Endothelial cell of umbilical vein (primary cell): ENCODE measurements around the gene SRP14. TPM values are rescaled to one million over a fixed set of nuclear protein-coding genes. Genes with fewer than 3 reads are reported as not detected.
"Not testable (repeated sequence)": the region's sequence is repeated elsewhere in the genome, so short reads cannot be mapped to it uniquely, and the experiment has no call there.

Experiments used
- BruUV-seq: library from RNA; stranded (reverse); fragments of 400-500 nt; replicated peaks from 2 replicates; lab custom pipeline; 2021; lab: Mats Ljungman, UMichigan
- CTCF ChIA-PET: fragments of 300-600, 350-600 bp; sonication (Branson Sonifier 250); formaldehyde crosslinking; loops from one replicate; lab custom pipeline; 2021; ENCODE audit warnings: antibody characterized with exemption, inconsistent platforms; lab: Charles Lee
- POLR2A ChIA-PET: fragments of 300-600, 350-600 bp; sonication (Branson Sonifier 250); formaldehyde crosslinking; loops from one replicate; lab custom pipeline; 2021; ENCODE audit warnings: antibody characterized with exemption, inconsistent platforms; lab: Charles Lee
- DNase-seq: peaks from one replicate; pipeline ENCODE4 v3.0.0-alpha.2; 2011; ENCODE audit warnings: low read depth, low spot score
- FAIRE-seq: peaks from 2 replicates; lab custom pipeline; 2011; peaks lifted over from hg19 to GRCh38; lab: Jason Lieb, UNC
- H2AFZ ChIP-seq: 2 replicates; pipeline ENCODE4 v1.6.0; 2012; ENCODE audit warnings: low read depth, low read length, control low read depth, inconsistent platforms
- H3K27ac ChIP-seq: 2 replicates; pipeline ENCODE4 v1.5.1; 2011; ENCODE audit warnings: low read depth, mild to moderate bottlenecking, control low read depth, low read length, moderate library complexity; ENCODE audit not compliant: insufficient read depth
- H3K27me3 ChIP-seq, 2 experiments: 2 replicates each; pipeline versions ENCODE4 v1.6.0 to v1.6.1; 2011; ENCODE audit warnings: low read length in 2 of 2, mixed read lengths in 1 of 2; ENCODE audit not compliant: control insufficient read depth in 2 of 2, insufficient read depth in 2 of 2
- H3K36me3 ChIP-seq, 2 experiments: 2 replicates in 1 of 2; 3 replicates in 1 of 2; pipeline ENCODE4 v1.5.1; 2011; ENCODE audit warnings: low read length in 2 of 2, mild to moderate bottlenecking in 1 of 2, moderate library complexity in 1 of 2; ENCODE audit not compliant: control insufficient read depth in 2 of 2, insufficient read depth in 2 of 2; ENCODE audit errors: extremely low read depth in 1 of 2
- H3K4me1 ChIP-seq: 3 replicates; pipeline ENCODE4 v1.5.1; 2011; ENCODE audit warnings: mild to moderate bottlenecking, low read length; ENCODE audit not compliant: control insufficient read depth, insufficient read depth; ENCODE audit errors: extremely low read depth
- H3K4me2 ChIP-seq: 2 replicates; pipeline ENCODE4 v1.6.1; 2011; ENCODE audit warnings: low read length, control low read depth, mixed read lengths; ENCODE audit not compliant: insufficient read depth
- H3K4me3 ChIP-seq, 3 experiments: fragments of 200-600 bp in 1 of 3; sonication (generic), shearing (Covaris generic) in 1 of 3; replicated peaks in 1 of 3; 2 replicates each; pipeline ENCODE4 v1.5.1; 2011 to 2016; ENCODE audit warnings: control low read depth in 3 of 3, low read length in 3 of 3, mild to moderate bottlenecking in 2 of 3, inconsistent platforms in 1 of 3, low read depth in 1 of 3, moderate library complexity in 1 of 3; ENCODE audit not compliant: insufficient read depth in 1 of 3
- H3K79me2 ChIP-seq: 2 replicates; pipeline ENCODE4 v1.6.0; 2012; ENCODE audit warnings: low read length, inconsistent platforms; ENCODE audit not compliant: control insufficient read depth, insufficient read depth
- H3K9ac ChIP-seq: replicated peaks from 2 replicates; pipeline ENCODE3; 2011; ENCODE audit warnings: low read length, control low read depth; ENCODE audit not compliant: insufficient read depth; ENCODE audit errors: extremely low read depth
- H3K9me1 ChIP-seq: replicated peaks from 3 replicates; pipeline ENCODE4 v1.6.0; 2011; ENCODE audit warnings: mild to moderate bottlenecking, low read length; ENCODE audit not compliant: control insufficient read depth, insufficient read depth; ENCODE audit errors: extremely low read depth
- H3K9me3 ChIP-seq: replicated peaks from 2 replicates; pipeline ENCODE4 v1.5.1; 2012; ENCODE audit warnings: low read length, inconsistent platforms; ENCODE audit not compliant: control insufficient read depth, insufficient read depth
- H4K20me1 ChIP-seq: replicated peaks from 2 replicates; pipeline ENCODE3; 2011; ENCODE audit warnings: mild to moderate bottlenecking, low read length; ENCODE audit not compliant: control insufficient read depth, insufficient read depth; ENCODE audit errors: extremely low read depth
- EZH2 ChIP-seq: IDR thresholded peaks from 2 replicates; pipeline ENCODE4 v1.6.1; 2012; ENCODE audit warnings: borderline replicate concordance, low read depth, mild to moderate bottlenecking, moderate library complexity, low read length, inconsistent platforms; ENCODE audit not compliant: severe bottlenecking
- FOS ChIP-seq: IDR thresholded peaks from 2 replicates; pipeline ENCODE4 v1.6.1; 2011; ENCODE audit warnings: mild to moderate bottlenecking, low read length, moderate library complexity, borderline replicate concordance; ENCODE audit not compliant: insufficient read depth
- GATA2 ChIP-seq: IDR thresholded peaks from 2 replicates; pipeline ENCODE4 v1.7.0; 2011; ENCODE audit warnings: low read depth, mild to moderate bottlenecking, moderate library complexity, mixed read lengths, low read length; ENCODE audit not compliant: insufficient read length, insufficient read depth
- JUN ChIP-seq: IDR thresholded peaks from 2 replicates; pipeline ENCODE4 v1.6.1; 2011; ENCODE audit warnings: borderline replicate concordance, low read depth; ENCODE audit not compliant: insufficient read length, insufficient read depth
- MYC ChIP-seq: IDR thresholded peaks from one replicate; pipeline ENCODE4 v1.6.1; 2011; ENCODE audit warnings: mild to moderate bottlenecking, low read depth, low read length
- POLR2A ChIP-seq: IDR thresholded peaks from 2 replicates; pipeline ENCODE4 v1.6.1; 2012; ENCODE audit warnings: low read depth, mild to moderate bottlenecking, control low read depth, low read length
- POLR2AphosphoS5 ChIP-seq: IDR thresholded peaks from 2 replicates; pipeline ENCODE4 v1.6.1; 2012; ENCODE audit warnings: low read depth, mild to moderate bottlenecking, control low read depth, low read length, moderate library complexity; ENCODE audit not compliant: insufficient read depth
- dilution Hi-C: fragments of 300-500 bp; cut with MboI; formaldehyde crosslinking; loops from one replicate; pipeline ENCODE4 v1.15.0; 2019; ENCODE audit warnings: low sequenced_read_pairs; ENCODE audit not compliant: extremely low pct_ligation_motif_present
- intact Hi-C: fragments of 100-400 bp; cut with micrococcal nuclease; formaldehyde crosslinking; loops from one replicate; pipeline ENCODE4 v1.10.0; 2022
- polyA plus RNA-seq, 4 experiments: library from polyadenylated mRNA; depleted of rRNA in 3 of 4; stranded (reverse) in 3 of 4; unstranded in 1 of 4; fragments of >200 nt; gene quantifications; 2 replicates each; pipeline versions ENCODE4 v1.2.1 to v1.2.3, GENCODE V29; 2011 to 2012; ENCODE audit warnings: missing spikeins in 1 of 4
- total RNA-seq: library from RNA; stranded (reverse); gene quantifications from 2 replicates; pipeline ENCODE4 v1.2.3, GENCODE V29; 2021
- TF ChIP-seq, protein P1 (sequence below), 2 donors: IDR thresholded peaks; 1 replicate in 1 of 2; 2 replicates in 1 of 2; pipeline ENCODE4 v1.5.1; 2011; ENCODE audit warnings: low read length in 2 of 2, mild to moderate bottlenecking in 2 of 2, moderate library complexity in 2 of 2, control low read depth in 1 of 2, inconsistent platforms in 1 of 2, low read depth in 1 of 2; ENCODE audit not compliant: insufficient read depth in 1 of 2; ENCODE audit errors: extremely low read depth in 1 of 2
- TF ChIP-seq, protein P2 (sequence below): IDR thresholded peaks from 2 replicates; pipeline ENCODE4 v1.6.1; 2011; ENCODE audit not compliant: insufficient read depth, insufficient read length

Gene SRP14
- total and polyA plus RNA-seq, 2 donors (not counting 3 experiments of a cell fraction or from before 2014, with no cell fraction given), result 220 to 330 TPM

DNA sequence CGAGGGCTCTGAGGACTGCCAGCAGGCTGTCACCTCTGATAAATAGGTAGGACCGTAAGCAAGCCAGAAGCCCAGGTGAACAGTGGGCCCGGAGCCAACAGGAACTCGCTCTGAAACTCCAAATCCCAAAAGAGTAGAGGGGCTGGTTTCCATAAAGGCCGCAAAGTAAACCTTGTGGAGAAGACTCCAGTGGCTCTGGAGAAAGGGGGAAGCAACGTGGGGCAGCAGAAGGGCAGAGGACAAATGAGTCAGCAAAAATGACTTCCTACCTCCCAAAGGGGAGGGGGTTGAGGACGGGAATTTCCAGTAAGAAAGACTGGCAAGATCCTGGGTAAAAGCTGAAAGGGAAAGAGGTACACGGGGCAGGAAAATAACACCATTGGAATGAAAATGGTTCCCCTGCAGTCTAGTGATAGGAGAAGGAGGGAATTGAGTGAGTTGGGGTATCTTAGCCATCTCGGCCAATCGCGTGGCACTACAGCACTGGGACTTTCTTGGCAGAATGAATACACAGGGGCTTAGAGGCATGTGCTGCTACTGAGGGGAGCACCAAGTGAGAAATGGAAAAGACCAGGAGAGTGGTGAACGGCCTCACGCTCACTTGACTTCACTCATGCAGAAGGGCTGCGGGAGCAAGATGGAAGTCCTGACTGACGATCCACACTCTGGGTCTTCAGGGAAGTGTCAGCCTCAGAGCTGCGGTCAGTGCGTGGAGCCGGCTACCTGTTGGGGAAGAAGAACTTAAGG, 36.5 kb upstream of the SRP14 start:
- no TSS peak for BruUV-seq
- CTCF ChIA-PET, result interaction anchor here (0.8 to 1.6 kb wide), 3 partner anchors 31 to 199 kb away, joined by 4 to 5 read pairs (median 5); partner anchors contain the start of gene BMF
- no peaks in the 10 kb centered on the region for H3K27me3 ChIP-seq
- POLR2A ChIA-PET, result no interaction called here
- no peak overlapping the region for H3K27ac ChIP-seq
- dilution Hi-C loops (no loop called here), intact Hi-C loops (no loop called here)
- DNase-seq (peak; percentile 52), FAIRE-seq (no peak)
- peak overlapping the region; percentile 1 for H3K4me2 ChIP-seq
- H3K9me3 ChIP-seq, result no peaks in the 10 kb centered on the region
- H3K4me1 ChIP-seq, result peaks cover 20% of the 10 kb centered on the region
- H3K36me3 ChIP-seq, result no peaks in the 10 kb centered on the region
- H4K20me1 ChIP-seq, result no peaks in the 10 kb centered on the region
- H3K4me3 ChIP-seq, result no peak overlapping the region
- no peaks in the 10 kb centered on the region for H3K9me1 ChIP-seq
- no peak overlapping the region for H3K9ac ChIP-seq
- H2AFZ ChIP-seq, result peak overlapping the region; percentile 49
- TF ChIP-seq, protein P1, sequence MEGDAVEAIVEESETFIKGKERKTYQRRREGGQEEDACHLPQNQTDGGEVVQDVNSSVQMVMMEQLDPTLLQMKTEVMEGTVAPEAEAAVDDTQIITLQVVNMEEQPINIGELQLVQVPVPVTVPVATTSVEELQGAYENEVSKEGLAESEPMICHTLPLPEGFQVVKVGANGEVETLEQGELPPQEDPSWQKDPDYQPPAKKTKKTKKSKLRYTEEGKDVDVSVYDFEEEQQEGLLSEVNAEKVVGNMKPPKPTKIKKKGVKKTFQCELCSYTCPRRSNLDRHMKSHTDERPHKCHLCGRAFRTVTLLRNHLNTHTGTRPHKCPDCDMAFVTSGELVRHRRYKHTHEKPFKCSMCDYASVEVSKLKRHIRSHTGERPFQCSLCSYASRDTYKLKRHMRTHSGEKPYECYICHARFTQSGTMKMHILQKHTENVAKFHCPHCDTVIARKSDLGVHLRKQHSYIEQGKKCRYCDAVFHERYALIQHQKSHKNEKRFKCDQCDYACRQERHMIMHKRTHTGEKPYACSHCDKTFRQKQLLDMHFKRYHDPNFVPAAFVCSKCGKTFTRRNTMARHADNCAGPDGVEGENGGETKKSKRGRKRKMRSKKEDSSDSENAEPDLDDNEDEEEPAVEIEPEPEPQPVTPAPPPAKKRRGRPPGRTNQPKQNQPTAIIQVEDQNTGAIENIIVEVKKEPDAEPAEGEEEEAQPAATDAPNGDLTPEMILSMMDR (IDR thresholded peaks at IDR 0.05; ENCODE audit: extremely low read depth in 1 of 2, insufficient read depth in 1 of 2, low read depth in 1 of 2, low read length in 2 of 2), result no peak
- TF ChIP-seq, protein P2, sequence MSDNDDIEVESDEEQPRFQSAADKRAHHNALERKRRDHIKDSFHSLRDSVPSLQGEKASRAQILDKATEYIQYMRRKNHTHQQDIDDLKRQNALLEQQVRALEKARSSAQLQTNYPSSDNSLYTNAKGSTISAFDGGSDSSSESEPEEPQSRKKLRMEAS, result no peak
- TF ChIP-seq JUN, result no peak
- no peak for TF ChIP-seq POLR2A
- TF ChIP-seq POLR2AphosphoS5, result no peak
- no peak for TF ChIP-seq FOS
- TF ChIP-seq EZH2, result no peak
- no peak for TF ChIP-seq MYC
- no peak for TF ChIP-seq GATA2
- no peaks in the 10 kb centered on the region for H3K79me2 ChIP-seq

DNA sequence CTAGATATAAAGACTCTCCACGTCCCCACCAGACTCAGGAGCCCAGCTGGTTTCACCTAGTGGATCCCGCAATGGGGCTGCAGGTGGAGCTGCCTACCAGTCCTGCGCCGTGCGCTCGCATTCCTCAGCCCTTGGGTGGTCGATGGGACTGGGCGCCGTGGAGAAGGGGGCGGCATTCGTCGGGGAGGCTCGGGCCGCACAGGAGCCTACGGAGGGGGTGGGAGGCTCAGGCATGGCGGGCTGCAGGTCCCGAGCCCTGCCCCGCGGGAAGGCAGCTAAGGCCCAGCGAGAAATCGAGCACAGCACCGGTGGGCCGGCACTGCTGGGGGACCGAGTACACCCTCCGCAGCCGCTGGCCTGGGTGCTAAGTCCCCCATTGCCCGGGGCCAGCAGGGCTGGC, 35.7 kb upstream of the SRP14 start:
- H3K79me2 ChIP-seq, H3K4me2 ChIP-seq, H4K20me1 ChIP-seq, dilution Hi-C loops, H3K4me3 ChIP-seq, H3K9ac ChIP-seq, intact Hi-C loops, H3K36me3 ChIP-seq, POLR2A ChIA-PET, H3K9me1 ChIP-seq, BruUV-seq, H3K27me3 ChIP-seq, FAIRE-seq, H2AFZ ChIP-seq, H3K9me3 ChIP-seq, DNase-seq, H3K27ac ChIP-seq: not testable (repeated sequence)
- H3K4me1 ChIP-seq, result peaks cover 15% of the 10 kb centered on the region
- CTCF ChIA-PET, result interaction anchor here (0.9 to 1.6 kb wide), 2 partner anchors 34 to 200 kb away, joined by 4 read pairs; partner anchors contain the start of gene BMF
